SU-DHL-6 (cell line): ENCODE data around the gene TLCD5.

Experiments
- EZH2phosphoT487 ChIP-seq: fragments of 200-600 bp; sonication (generic), shearing (Covaris generic); conservative IDR thresholded peaks from 2 replicates; pipeline ENCODE4 v1.6.1; 2018; ENCODE audit warnings: mild to moderate bottlenecking, antibody characterized with exemption, low read length, moderate library complexity, mixed read lengths
- TF ChIP-seq, protein P1 (sequence below): fragments of 200-600 bp; sonication (generic); IDR thresholded peaks from one replicate; pipeline ENCODE4 v1.5.1; 2017; ENCODE audit warnings: antibody characterized with exemption, mild to moderate bottlenecking, low read length, moderate library complexity; ENCODE audit not compliant: insufficient read depth, poor library complexity, severe bottlenecking

DNA sequence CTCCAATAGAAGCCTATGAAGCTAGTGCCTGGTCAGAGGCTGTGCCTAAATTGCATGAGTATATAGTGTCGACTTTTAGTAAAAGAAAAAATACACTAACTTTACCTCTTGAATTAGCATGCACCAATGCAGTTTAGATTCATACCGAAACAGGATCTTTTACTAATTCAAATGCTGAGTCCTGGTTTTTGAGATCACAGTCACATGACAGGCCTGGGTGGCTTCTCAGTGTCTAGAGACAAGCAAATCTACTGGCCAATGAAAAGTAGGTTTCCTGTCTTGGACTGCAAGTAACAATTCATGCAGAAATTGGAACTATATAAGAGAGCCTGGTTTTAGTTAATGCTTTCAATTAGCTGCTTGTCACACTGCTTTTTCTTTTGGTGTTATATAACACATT is 18.3 kb downstream of the TLCD5 start:
- TF ChIP-seq, protein P1, sequence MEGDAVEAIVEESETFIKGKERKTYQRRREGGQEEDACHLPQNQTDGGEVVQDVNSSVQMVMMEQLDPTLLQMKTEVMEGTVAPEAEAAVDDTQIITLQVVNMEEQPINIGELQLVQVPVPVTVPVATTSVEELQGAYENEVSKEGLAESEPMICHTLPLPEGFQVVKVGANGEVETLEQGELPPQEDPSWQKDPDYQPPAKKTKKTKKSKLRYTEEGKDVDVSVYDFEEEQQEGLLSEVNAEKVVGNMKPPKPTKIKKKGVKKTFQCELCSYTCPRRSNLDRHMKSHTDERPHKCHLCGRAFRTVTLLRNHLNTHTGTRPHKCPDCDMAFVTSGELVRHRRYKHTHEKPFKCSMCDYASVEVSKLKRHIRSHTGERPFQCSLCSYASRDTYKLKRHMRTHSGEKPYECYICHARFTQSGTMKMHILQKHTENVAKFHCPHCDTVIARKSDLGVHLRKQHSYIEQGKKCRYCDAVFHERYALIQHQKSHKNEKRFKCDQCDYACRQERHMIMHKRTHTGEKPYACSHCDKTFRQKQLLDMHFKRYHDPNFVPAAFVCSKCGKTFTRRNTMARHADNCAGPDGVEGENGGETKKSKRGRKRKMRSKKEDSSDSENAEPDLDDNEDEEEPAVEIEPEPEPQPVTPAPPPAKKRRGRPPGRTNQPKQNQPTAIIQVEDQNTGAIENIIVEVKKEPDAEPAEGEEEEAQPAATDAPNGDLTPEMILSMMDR = no peak
- TF ChIP-seq EZH2phosphoT487 = no peak
